Astrocyte (in vitro differentiated cells and primary cell): Measurements from ENCODE around the gene CDCA7. TPM values are rescaled to one million over a fixed set of nuclear protein-coding genes. Genes with fewer than 3 reads are reported as not detected.
"Not testable (repeated sequence)": the region's sequence is repeated elsewhere in the genome, so short reads cannot be mapped to it uniquely, and the experiment has no call there.

ENCODE experiments used
- DNase-seq: peaks from one replicate; pipeline ENCODE4 v3.0.0-alpha.2; 2010; ENCODE audit warnings: low read depth
- FAIRE-seq: peaks from 2 replicates; lab custom pipeline; 2011; peaks lifted over from hg19 to GRCh38; lab: Jason Lieb, UNC
- H2AFZ ChIP-seq: 2 replicates; pipeline ENCODE4 v1.6.0; 2012; ENCODE audit warnings: low read depth, low read length, inconsistent platforms
- H3K27ac ChIP-seq: 2 replicates; pipeline ENCODE4 v1.5.1; 2011; ENCODE audit warnings: low read depth, low read length, inconsistent platforms
- H3K27me3 ChIP-seq: 2 replicates; pipeline ENCODE4 v1.6.0; 2011; ENCODE audit warnings: low read length, inconsistent platforms; ENCODE audit not compliant: insufficient read depth
- H3K36me3 ChIP-seq: 2 replicates; pipeline ENCODE4 v1.5.1; 2011; ENCODE audit warnings: low read length, inconsistent platforms; ENCODE audit not compliant: insufficient read depth
- H3K4me1 ChIP-seq: 2 replicates; pipeline ENCODE4 v1.5.1; 2011; ENCODE audit warnings: low read length, inconsistent platforms; ENCODE audit not compliant: insufficient read depth
- H3K4me2 ChIP-seq: 2 replicates; pipeline ENCODE4 v1.6.0; 2012; ENCODE audit warnings: low read length, inconsistent platforms
- H3K4me3 ChIP-seq: 2 replicates; pipeline ENCODE4 v1.5.1; 2011; ENCODE audit warnings: low read depth, mild to moderate bottlenecking, low read length, inconsistent platforms; ENCODE audit not compliant: insufficient read depth
- H3K79me2 ChIP-seq: 2 replicates; pipeline ENCODE4 v1.6.0; 2012; ENCODE audit warnings: mild to moderate bottlenecking, low read length, inconsistent platforms; ENCODE audit not compliant: insufficient read depth
- H3K9ac ChIP-seq: 2 replicates; pipeline ENCODE4 v1.6.0; 2012; ENCODE audit warnings: mild to moderate bottlenecking, low read length, inconsistent platforms
- H3K9me3 ChIP-seq: 2 replicates; pipeline ENCODE4 v1.5.1; 2012; ENCODE audit warnings: low read depth, mild to moderate bottlenecking, low read length, inconsistent platforms; ENCODE audit not compliant: insufficient read depth
- H4K20me1 ChIP-seq: 2 replicates; pipeline ENCODE4 v1.6.0; 2012; ENCODE audit warnings: low read length, inconsistent platforms; ENCODE audit not compliant: insufficient read depth
- H3K27ac Mint-ChIP-seq: one replicate; pipeline ENCODE4 v1.8.0; 2021; ENCODE audit warnings: mild to moderate bottlenecking, mixed read lengths; ENCODE audit not compliant: unreplicated experiment
- H3K27me3 Mint-ChIP-seq: one replicate; pipeline ENCODE4 v1.8.0; 2021; ENCODE audit warnings: low read depth, mixed read lengths; ENCODE audit not compliant: unreplicated experiment
- H3K36me3 Mint-ChIP-seq: one replicate; pipeline ENCODE4 v1.8.0; 2021; ENCODE audit warnings: low read depth, mixed read lengths; ENCODE audit not compliant: unreplicated experiment
- H3K4me1 Mint-ChIP-seq: one replicate; pipeline ENCODE4 v1.8.0; 2021; ENCODE audit warnings: low read depth, mixed read lengths; ENCODE audit not compliant: unreplicated experiment
- H3K4me3 Mint-ChIP-seq: one replicate; pipeline ENCODE4 v1.8.0; 2021; ENCODE audit warnings: mild to moderate bottlenecking, moderate library complexity, mixed read lengths; ENCODE audit not compliant: unreplicated experiment
- H3K9me3 Mint-ChIP-seq: one replicate; pipeline ENCODE4 v1.8.0; 2021; ENCODE audit warnings: mild to moderate bottlenecking, mixed read lengths; ENCODE audit not compliant: unreplicated experiment
- EZH2 ChIP-seq: IDR thresholded peaks from 2 replicates; pipeline ENCODE4 v1.6.1; 2012; ENCODE audit warnings: mild to moderate bottlenecking, low read length, inconsistent platforms; ENCODE audit not compliant: insufficient read depth
- total RNA-seq: library from RNA; stranded (reverse); gene quantifications from 2 replicates; pipeline ENCODE4 v1.2.1, GENCODE V29; 2021
- TF ChIP-seq, protein P1 (sequence below): IDR thresholded peaks from 2 replicates; pipeline ENCODE4 v1.5.1; 2011; ENCODE audit warnings: low read depth, mild to moderate bottlenecking, inconsistent platforms, low read length, moderate library complexity; ENCODE audit not compliant: insufficient read depth

Gene CDCA7
- total RNA-seq, 1 donor from 2014 or later, result 5.3 TPM

DNA sequence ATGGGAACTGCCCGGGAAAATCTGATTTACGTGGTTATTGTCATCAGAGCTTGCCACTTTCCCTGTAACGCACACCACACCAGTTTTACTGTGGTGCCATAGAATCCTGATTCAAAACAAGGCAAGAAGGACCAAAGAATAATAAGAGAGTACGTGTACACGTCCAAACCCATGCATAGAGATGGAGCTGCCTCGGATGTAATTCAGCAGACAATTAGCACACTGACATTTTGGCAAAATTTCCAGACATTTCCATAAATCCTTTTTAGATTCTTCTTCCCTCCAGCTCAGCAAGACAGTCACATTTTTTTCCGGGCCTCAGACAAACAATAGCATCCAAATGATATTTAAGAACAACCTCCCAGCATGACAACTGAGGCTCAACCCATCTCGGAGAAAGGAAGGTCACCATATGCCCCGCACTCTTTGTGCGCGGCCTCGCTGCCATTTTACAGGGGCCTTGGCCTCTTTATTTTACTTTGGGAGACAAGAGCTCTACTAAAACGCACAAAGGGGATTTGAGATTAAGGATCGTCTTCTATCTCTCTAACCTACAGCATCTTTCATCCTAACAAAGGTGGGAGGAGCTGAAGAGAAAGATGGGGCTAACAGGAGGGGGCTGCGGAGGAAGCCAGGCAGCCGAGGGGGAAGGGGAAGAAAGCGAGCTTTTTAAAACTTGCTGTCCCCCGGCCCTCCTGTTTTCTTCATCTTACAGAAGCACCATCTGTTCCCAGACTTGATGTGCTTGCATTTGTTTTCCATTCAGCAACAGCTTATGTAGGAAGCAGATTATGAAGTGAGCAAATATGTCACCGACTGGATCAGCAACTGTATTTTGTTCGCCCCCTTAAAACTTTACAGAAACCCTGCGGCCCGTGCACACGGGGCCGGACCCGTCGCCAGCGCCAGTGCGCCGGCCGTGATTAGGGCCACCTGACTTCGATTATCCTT lies 61.0 kb downstream of the CDCA7 start:
- no peak overlapping the region for H3K4me3 ChIP-seq

DNA sequence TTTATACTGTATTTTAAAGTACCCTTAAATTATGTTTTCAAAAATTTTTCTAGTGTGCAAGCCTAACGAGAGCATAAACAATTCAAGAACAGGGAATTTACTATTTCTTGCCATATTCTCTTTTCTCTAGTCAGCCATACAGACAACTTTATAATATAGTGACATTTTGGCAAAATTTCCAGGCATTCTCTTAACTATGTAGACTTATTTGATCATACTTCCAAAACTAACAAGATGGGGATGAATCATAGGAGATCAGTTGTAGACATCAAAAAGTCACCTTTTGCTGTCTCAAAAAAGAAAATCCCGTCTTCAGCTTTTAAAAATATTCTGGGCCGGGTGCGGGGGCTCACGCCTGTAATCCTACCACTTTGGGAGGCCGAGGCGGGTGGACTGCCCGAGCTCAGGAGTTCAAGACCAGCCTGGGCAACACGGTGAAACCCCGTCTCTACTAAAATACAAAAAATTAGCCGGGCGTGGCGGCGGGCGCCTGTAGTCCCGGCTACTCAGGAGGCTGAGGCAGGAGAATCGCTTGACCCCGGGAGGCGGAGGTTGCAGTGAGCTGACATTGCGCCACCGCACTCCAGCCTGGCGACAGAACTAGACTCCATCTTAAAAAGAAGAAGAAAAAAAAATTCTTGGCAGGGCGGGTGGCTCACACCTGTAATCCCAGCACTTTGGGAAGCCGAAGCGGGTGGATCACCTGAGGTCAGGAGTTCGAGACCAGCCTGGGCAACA lies 61.9 kb downstream of the CDCA7 start:
- H3K9me3 ChIP-seq, H3K4me3 ChIP-seq, H3K36me3 ChIP-seq, H3K79me2 ChIP-seq, H2AFZ ChIP-seq, H3K4me1 ChIP-seq, H3K9ac ChIP-seq, H3K4me3 Mint-ChIP-seq, H3K27me3 ChIP-seq, H3K4me2 ChIP-seq, H3K36me3 Mint-ChIP-seq, H3K27ac ChIP-seq, FAIRE-seq, H3K27ac Mint-ChIP-seq, H3K4me1 Mint-ChIP-seq, H4K20me1 ChIP-seq, H3K9me3 Mint-ChIP-seq: not testable (repeated sequence)
- peaks cover 13% of the 10 kb centered on the region for H3K27me3 Mint-ChIP-seq
- peak; percentile 42 for DNase-seq

More for the DNA sequence above, 61.0 kb downstream of the CDCA7 start:
- H3K27me3 ChIP-seq, result no peaks in the 10 kb centered on the region
- Mint-ChIP-seq H3K4me1 (peaks cover 7% of the 10 kb centered on the region), H3K9me3 (peaks cover 1% of the 10 kb centered on the region), H3K4me3 (no peak overlapping the region), H3K27ac (peak overlapping the region; percentile 83), H3K27me3 (peaks cover 12% of the 10 kb centered on the region), H3K36me3 (no peaks in the 10 kb centered on the region)
- FAIRE-seq (no peak), DNase-seq (no peak)
- H3K4me1 ChIP-seq, result peaks cover 7% of the 10 kb centered on the region
- no peak overlapping the region for H3K9ac ChIP-seq
- H4K20me1 ChIP-seq, result no peaks in the 10 kb centered on the region
- no peaks in the 10 kb centered on the region for H3K9me3 ChIP-seq
- no peak for TF ChIP-seq EZH2
- TF ChIP-seq, protein P1, sequence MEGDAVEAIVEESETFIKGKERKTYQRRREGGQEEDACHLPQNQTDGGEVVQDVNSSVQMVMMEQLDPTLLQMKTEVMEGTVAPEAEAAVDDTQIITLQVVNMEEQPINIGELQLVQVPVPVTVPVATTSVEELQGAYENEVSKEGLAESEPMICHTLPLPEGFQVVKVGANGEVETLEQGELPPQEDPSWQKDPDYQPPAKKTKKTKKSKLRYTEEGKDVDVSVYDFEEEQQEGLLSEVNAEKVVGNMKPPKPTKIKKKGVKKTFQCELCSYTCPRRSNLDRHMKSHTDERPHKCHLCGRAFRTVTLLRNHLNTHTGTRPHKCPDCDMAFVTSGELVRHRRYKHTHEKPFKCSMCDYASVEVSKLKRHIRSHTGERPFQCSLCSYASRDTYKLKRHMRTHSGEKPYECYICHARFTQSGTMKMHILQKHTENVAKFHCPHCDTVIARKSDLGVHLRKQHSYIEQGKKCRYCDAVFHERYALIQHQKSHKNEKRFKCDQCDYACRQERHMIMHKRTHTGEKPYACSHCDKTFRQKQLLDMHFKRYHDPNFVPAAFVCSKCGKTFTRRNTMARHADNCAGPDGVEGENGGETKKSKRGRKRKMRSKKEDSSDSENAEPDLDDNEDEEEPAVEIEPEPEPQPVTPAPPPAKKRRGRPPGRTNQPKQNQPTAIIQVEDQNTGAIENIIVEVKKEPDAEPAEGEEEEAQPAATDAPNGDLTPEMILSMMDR, result no peak
- H3K79me2 ChIP-seq, result no peaks in the 10 kb centered on the region
- H3K4me2 ChIP-seq, result peak overlapping the region; percentile 55
- H2AFZ ChIP-seq, result no peak overlapping the region
- H3K27ac ChIP-seq, result no peak overlapping the region
- H3K36me3 ChIP-seq, result no peaks in the 10 kb centered on the region

DNA sequence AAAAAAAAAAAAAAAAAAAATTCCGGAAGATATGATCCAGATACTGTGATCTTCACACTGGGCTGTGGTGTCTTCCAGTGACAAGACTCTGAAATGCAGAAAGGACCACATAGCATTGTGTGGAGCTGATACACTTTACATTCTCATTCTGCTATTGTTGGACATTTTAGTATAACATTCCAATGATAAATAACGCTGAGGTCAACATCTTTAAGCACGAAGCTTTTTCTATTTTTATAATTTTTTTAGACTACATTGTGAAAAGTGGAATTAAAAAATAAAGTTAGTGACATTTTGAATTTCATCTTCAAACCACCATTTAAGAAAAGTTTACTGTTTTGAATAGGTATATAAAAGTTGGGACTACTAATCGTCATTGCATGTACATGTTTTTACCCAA lies 62.7 kb downstream of the CDCA7 start:
- Mint-ChIP-seq H3K4me3 (no peak overlapping the region), H3K36me3 (no peaks in the 10 kb centered on the region), H3K9me3 (peaks cover 1% of the 10 kb centered on the region), H3K4me1 (peaks cover 7% of the 10 kb centered on the region), H3K27ac (no peak overlapping the region), H3K27me3 (peaks cover 18% of the 10 kb centered on the region)
- TF ChIP-seq EZH2, result no peak
- TF ChIP-seq, protein P1, result no peak
- DNase-seq (no peak), FAIRE-seq (no peak)
- Histone ChIP-seq H3K4me1 (peaks cover 7% of the 10 kb centered on the region), H3K27me3 (no peaks in the 10 kb centered on the region), H3K9ac (no peak overlapping the region), H3K4me3 (no peak overlapping the region), H3K27ac (no peak overlapping the region), H3K4me2 (no peak overlapping the region), H3K36me3 (no peaks in the 10 kb centered on the region), H3K9me3 (no peaks in the 10 kb centered on the region), H4K20me1 (no peaks in the 10 kb centered on the region), H2AFZ (no peak overlapping the region), H3K79me2 (no peaks in the 10 kb centered on the region)
